HepG2 (cell line): ENCODE measurements around the gene BAZ1A. TPM values are rescaled to one million over a fixed set of nuclear protein-coding genes. Genes with fewer than 3 reads are reported as not detected.

ENCODE experiments used
- ARNT2 ChIP-seq: sonication (generic); formaldehyde crosslinking; IDR thresholded peaks from 2 replicates; pipeline ENCODE4 v1.8.0; 2022; ENCODE audit warnings: mild to moderate bottlenecking, low read depth, missing genetic modification reagents, moderate library complexity
- CAMTA2 ChIP-seq: sonication (generic); formaldehyde crosslinking; IDR thresholded peaks from 2 replicates; pipeline ENCODE4 v1.4.0; 2020; ENCODE audit warnings: mild to moderate bottlenecking, missing genetic modification reagents, borderline replicate concordance
- CENPBD1 ChIP-seq: sonication (generic); formaldehyde crosslinking; IDR thresholded peaks from 2 replicates; pipeline ENCODE4 v1.8.0; 2022; ENCODE audit warnings: missing genetic modification reagents, low read depth, mild to moderate bottlenecking, borderline replicate concordance
- KLF15 ChIP-seq: sonication (generic); formaldehyde crosslinking; IDR thresholded peaks from 2 replicates; pipeline ENCODE4 v1.8.1; 2023; ENCODE audit warnings: borderline replicate concordance, mild to moderate bottlenecking, inconsistent platforms, missing genetic modification reagents, mixed read lengths
- NR2F6 ChIP-seq, 2 experiments: IDR thresholded peaks; 2 replicates each; pipeline ENCODE4 v1.6.1; 2016; ENCODE audit warnings: antibody characterized with exemption in 1 of 2, mild to moderate bottlenecking in 1 of 2
- PCBP2 ChIP-seq: fragments of 200-400 bp; formaldehyde crosslinking; optimal IDR thresholded peaks from 2 replicates; pipeline ENCODE3; 2018; ENCODE audit warnings: low read length, low read depth; ENCODE audit not compliant: poor library complexity, severe bottlenecking
- PHB2 ChIP-seq: fragments of 450-650 bp; IDR thresholded peaks from 2 replicates; pipeline ENCODE4 v1.6.1; 2018; ENCODE audit not compliant: partially characterized antibody
- PLRG1 ChIP-seq: fragments of 450-650 bp; conservative IDR thresholded peaks from 2 replicates; pipeline ENCODE4 v1.6.1; 2016
- POLR2AphosphoS2 ChIP-seq: IDR thresholded peaks from 2 replicates; pipeline ENCODE4 v1.6.1; 2011; ENCODE audit warnings: low read depth, low read length, improper control_type of control experiment
- SIN3A ChIP-seq: IDR thresholded peaks from 2 replicates; pipeline ENCODE4 v1.6.1; 2011; ENCODE audit warnings: low read depth, mild to moderate bottlenecking, control low read depth, low read length, borderline replicate concordance
- SOX6 ChIP-seq, 2 experiments: fragments of 450-650 bp in 1 of 2; sonication (generic) in 1 of 2; formaldehyde crosslinking in 1 of 2; IDR thresholded peaks; 2 replicates each; pipeline versions ENCODE4 v1.4.0 to v1.6.1; 2017 to 2020; ENCODE audit warnings: antibody characterized with exemption in 1 of 2, mild to moderate bottlenecking in 1 of 2, missing genetic modification reagents in 1 of 2
- TRAFD1 ChIP-seq: sonication (generic); formaldehyde crosslinking; IDR thresholded peaks from 2 replicates; pipeline ENCODE4 v1.5.1; 2020; ENCODE audit warnings: missing genetic modification reagents, mild to moderate bottlenecking, borderline replicate concordance
- ZBTB10 ChIP-seq: sonication (generic); formaldehyde crosslinking; IDR thresholded peaks from 2 replicates; pipeline ENCODE4 v1.4.0; 2020; ENCODE audit warnings: missing genetic modification reagents, borderline replicate concordance
- ZFP41 ChIP-seq: sonication (generic); formaldehyde crosslinking; IDR thresholded peaks from 2 replicates; pipeline ENCODE4 v1.4.0; 2020; ENCODE audit warnings: mild to moderate bottlenecking, missing genetic modification reagents, borderline replicate concordance
- ZNF138 ChIP-seq: sonication (generic); formaldehyde crosslinking; IDR thresholded peaks from 2 replicates; pipeline ENCODE4 v1.5.0; 2020; ENCODE audit warnings: mild to moderate bottlenecking, low read depth, missing genetic modification reagents
- ZNF275 ChIP-seq: sonication (generic); formaldehyde crosslinking; IDR thresholded peaks from 2 replicates; pipeline ENCODE4 v1.8.0; 2022; ENCODE audit warnings: missing genetic modification reagents, mild to moderate bottlenecking, inconsistent platforms, borderline replicate concordance
- ZNF296 ChIP-seq: sonication (generic); formaldehyde crosslinking; conservative IDR thresholded peaks from 2 replicates; pipeline ENCODE4 v1.5.0; 2020; ENCODE audit warnings: mild to moderate bottlenecking, missing genetic modification reagents
- ZNF446 ChIP-seq: sonication (generic); formaldehyde crosslinking; IDR thresholded peaks from 2 replicates; pipeline ENCODE4 v1.5.0; 2020; ENCODE audit warnings: mild to moderate bottlenecking, missing genetic modification reagents
- ZNF672 ChIP-seq: sonication (generic); formaldehyde crosslinking; IDR thresholded peaks from 2 replicates; pipeline ENCODE4 v1.8.1; 2022; ENCODE audit warnings: missing genetic modification reagents
- polyA plus RNA-seq, 8 experiments: library from polyadenylated mRNA; depleted of rRNA in 3 of 8; stranded (reverse) in 7 of 8; unstranded in 1 of 8; fragments of >200 nt; fragmentation: Illumina TruSeq in 4 of 8; extraction: Trizol in 4 of 8; gene quantifications; 2 replicates each; pipeline versions ENCODE4 v1.2.1 to v1.2.3, GENCODE V29; 2011 to 2016; ENCODE audit warnings: low read depth in 4 of 8, missing spikeins in 1 of 8, mixed read lengths in 1 of 8; ENCODE audit not compliant: insufficient read depth in 1 of 8
- total RNA-seq, 5 experiments: library from RNA; depleted of rRNA; stranded (reverse); fragments of >200 nt; fragmentation: Illumina TruSeq; extraction: Trizol; gene quantifications; 2 replicates each; pipeline ENCODE4 v1.2.3, GENCODE V29; 2016; ENCODE audit warnings: low read depth in 1 of 5

BAZ1A gene
- total and polyA plus RNA-seq, 2 of the 13 experiments (the other 11 are each of a cell fraction or from before 2014, with no cell fraction given) = 20.9 to 56.8 TPM

DNA sequence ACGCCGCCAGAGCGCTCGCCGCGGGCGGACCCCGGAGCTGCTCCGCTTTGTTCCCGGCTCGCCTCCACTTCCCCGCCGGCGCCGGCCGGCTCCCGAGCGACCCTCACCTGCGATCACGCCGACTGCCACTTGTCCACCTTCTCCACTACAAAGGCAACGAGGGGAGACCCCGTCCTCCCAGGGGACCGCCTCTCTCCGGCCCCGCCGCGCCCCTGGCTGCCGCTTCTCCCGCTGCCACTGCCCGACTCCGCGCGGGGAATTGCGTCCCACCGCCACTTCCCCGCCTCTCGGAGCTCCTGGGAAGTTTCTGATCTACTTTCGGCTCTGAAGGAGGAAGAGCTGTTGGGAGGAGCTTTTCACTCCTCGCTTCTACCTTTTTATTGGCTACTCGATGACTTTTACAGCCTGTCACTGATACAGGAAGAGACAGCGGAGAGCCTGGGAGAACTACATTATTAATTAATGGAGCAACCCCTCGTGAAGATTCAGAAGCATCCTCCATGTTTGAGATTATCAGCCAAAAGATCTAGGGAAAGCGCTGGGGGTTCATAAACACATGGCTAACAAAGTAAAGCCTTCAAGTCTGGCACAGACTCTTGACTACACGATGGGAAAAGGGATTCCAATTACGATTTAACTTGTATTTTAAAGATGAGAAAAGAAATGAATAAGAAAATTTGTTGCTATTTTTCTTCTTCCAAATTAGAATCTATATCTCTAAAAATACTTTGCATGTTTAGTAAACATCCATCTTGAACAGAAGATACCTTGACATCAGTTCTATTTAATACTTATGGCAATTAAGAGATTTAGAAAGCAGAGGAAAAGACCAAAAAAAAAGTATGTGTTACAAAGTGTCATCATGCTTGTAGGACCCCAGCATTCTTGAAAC is at the start of gene BAZ1A (continued):
- TF ChIP-seq ZNF275 (CRISPR knock-in tag) = peak; percentile 80; the same call in 1 of the 2 replicates
- TF ChIP-seq TRAFD1 (CRISPR knock-in tag) = 0 out of 2 replicates have a peak, but pooled peaks have one; percentile 58
- peak; percentile 87; the same call in 1 of the 2 replicates for TF ChIP-seq ARNT2 (CRISPR knock-in tag)
- 0 out of 2 replicates have a peak, but pooled peaks have one; percentile 29 for TF ChIP-seq NR2F6 (IDR thresholded peaks at IDR 0.05)
- peak; percentile 28; the same call in 1 of the 2 replicates for TF ChIP-seq NR2F6 (CRISPR knock-in tag; IDR thresholded peaks at IDR 0.05)
- TF ChIP-seq KLF15 (CRISPR knock-in tag) = 0 out of 2 replicates have a peak, but pooled peaks have one; percentile 41
- peak; percentile 91 for TF ChIP-seq SIN3A
- no peak for TF ChIP-seq ZNF672 (CRISPR knock-in tag)
- peak; percentile 96 for TF ChIP-seq ZNF138 (CRISPR knock-in tag)
- TF ChIP-seq PCBP2 = no peak
- no peak for TF ChIP-seq SOX6 (IDR thresholded peaks at IDR 0.05)
- peak; percentile 6 for TF ChIP-seq SOX6 (CRISPR knock-in tag; IDR thresholded peaks at IDR 0.05)
- TF ChIP-seq ZNF446 (CRISPR knock-in tag) = no peak
- no peak for TF ChIP-seq PLRG1
- TF ChIP-seq ZNF296 (CRISPR knock-in tag) = peak; percentile 70; the same call in 1 of the 2 replicates
- peak; percentile 96; the same call in 1 of the 2 replicates for TF ChIP-seq CAMTA2 (CRISPR knock-in tag)
- TF ChIP-seq CENPBD1 (CRISPR knock-in tag) = no peak
- TF ChIP-seq ZFP41 (CRISPR knock-in tag) = no peak; the same call in 1 of the 2 replicates
- no peak for TF ChIP-seq PHB2
- TF ChIP-seq POLR2AphosphoS2 = no peak
- TF ChIP-seq ZBTB10 (CRISPR knock-in tag) = peak; percentile 23; the same call in 1 of the 2 replicates
